Kidney (tissue), 14 donors: ENCODE measurements around the gene GRIN1. TPM values are rescaled to one million over a fixed set of nuclear protein-coding genes. Genes with fewer than 3 reads are reported as not detected.

Experiments used
- DNase-seq, 5 donors: peaks; one replicate each; pipeline ENCODE4 v3.0.0-alpha.2; 2013 to 2020
- FAIRE-seq: peaks from 2 replicates; lab custom pipeline; 2012; peaks lifted over from hg19 to GRCh38; lab: Jason Lieb, UNC
- H3K27ac ChIP-seq, 2 donors: one replicate each; pipeline ENCODE4 v1.7.0; 2013; ENCODE audit warnings: low read depth in 2 of 2, low read length in 2 of 2, inconsistent platforms in 1 of 2
- H3K27me3 ChIP-seq: one replicate; pipeline ENCODE4 v1.7.1; 2013; ENCODE audit warnings: low read length, inconsistent platforms; ENCODE audit not compliant: control insufficient read depth, insufficient read depth
- H3K36me3 ChIP-seq, 3 donors: one replicate each; pipeline versions ENCODE4 v1.7.0 to v1.7.1; 2013; ENCODE audit warnings: low read length in 3 of 3, control low read depth in 1 of 3, inconsistent platforms in 1 of 3; ENCODE audit not compliant: insufficient read depth in 3 of 3, control insufficient read depth in 2 of 3
- H3K4me1 ChIP-seq, 3 donors: one replicate each; pipeline versions ENCODE4 v1.7.0 to v1.7.1; 2013; ENCODE audit warnings: low read length in 3 of 3, inconsistent platforms in 1 of 3, low read depth in 1 of 3; ENCODE audit not compliant: control insufficient read depth in 2 of 3, insufficient read depth in 2 of 3
- H3K4me3 ChIP-seq, 3 donors: one replicate each; pipeline versions ENCODE4 v1.7.0 to v1.8.1; 2013; ENCODE audit warnings: low read length in 3 of 3, control low read depth in 1 of 3, inconsistent platforms in 1 of 3
- H3K9ac ChIP-seq, 3 donors: one replicate each; pipeline versions ENCODE4 v1.7.0 to v1.7.1; 2013; ENCODE audit warnings: low read length in 3 of 3, control low read depth in 1 of 3, inconsistent platforms in 1 of 3
- H3K9me3 ChIP-seq, 3 donors: one replicate each; pipeline versions ENCODE4 v1.7.0 to v1.7.1; 2013; ENCODE audit warnings: low read length in 3 of 3, control low read depth in 1 of 3, inconsistent platforms in 1 of 3; ENCODE audit not compliant: control insufficient read depth in 2 of 3, insufficient read depth in 1 of 3
- intact Hi-C: fragments of 100-400 bp; cut with DNase I; formaldehyde crosslinking; loops from one replicate; pipeline ENCODE4 v1.11.1; 2022
- polyA plus RNA-seq: library from polyadenylated mRNA; stranded (reverse); fragments of 350-450 nt; fragmentation: Illumina TruSeq; extraction: RNeasy Lipid Tissue Mini Kit (QIAGEN cat#74804); gene quantifications from one replicate; pipeline ENCODE4 v1.2.3, GENCODE V29; 2014; ENCODE audit warnings: low read depth, low replicate concordance; ENCODE audit not compliant: insufficient read depth
- total RNA-seq: library from RNA; stranded (reverse); fragmentation: NEBNext Ultra II Directional; extraction: Animal tissue kit (Norgen Biotek cat#: 25700); gene quantifications from one replicate; pipeline ENCODE4 v1.2.1, GENCODE V29; 2021
- TF ChIP-seq, protein P1 (sequence below): IDR thresholded peaks from 3 replicates; pipeline ENCODE4 v1.5.1; 2012; ENCODE audit warnings: mild to moderate bottlenecking, moderate library complexity, borderline replicate concordance; ENCODE audit not compliant: insufficient read depth; ENCODE audit errors: extremely low read depth
- donor health status: control.
- donor health status: control.
- donor health status: control.
- donor health status: control.
- donor health status: control.
- donor health status: DM: yes; HTN: yes; CAD: no.
- donor health status: Normal renal cell carcinoma (clear cell type).

Gene GRIN1
- total and polyA plus RNA-seq, 2 donors from 2014 or later, result 0.47 TPM; not detected in 1

DNA sequence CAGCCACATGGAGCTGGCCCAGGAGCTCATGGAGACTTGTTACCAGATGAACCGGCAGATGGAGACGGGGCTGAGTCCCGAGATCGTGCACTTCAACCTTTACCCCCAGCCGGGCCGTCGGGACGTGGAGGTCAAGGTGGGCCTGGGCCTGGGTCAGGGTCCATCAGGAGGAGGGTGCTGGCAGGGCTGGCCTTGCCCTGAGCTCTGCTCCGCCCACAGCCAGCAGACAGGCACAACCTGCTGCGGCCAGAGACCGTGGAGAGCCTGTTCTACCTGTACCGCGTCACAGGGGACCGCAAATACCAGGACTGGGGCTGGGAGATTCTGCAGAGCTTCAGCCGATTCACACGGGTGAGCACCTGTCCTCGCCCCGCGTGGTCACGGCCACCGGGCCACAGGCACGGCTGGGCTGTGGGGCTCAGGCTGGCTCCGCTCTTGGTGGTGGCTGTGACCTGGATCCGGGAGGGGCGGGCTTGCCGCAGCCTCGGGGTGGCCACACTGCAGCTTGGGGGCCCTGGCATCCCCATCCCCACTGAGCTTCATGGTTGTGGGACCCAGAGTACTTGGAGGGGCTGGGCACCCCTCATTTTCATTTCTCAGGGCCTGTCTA, 31.5 kb upstream of the GRIN1 start:
- TF ChIP-seq, protein P1, sequence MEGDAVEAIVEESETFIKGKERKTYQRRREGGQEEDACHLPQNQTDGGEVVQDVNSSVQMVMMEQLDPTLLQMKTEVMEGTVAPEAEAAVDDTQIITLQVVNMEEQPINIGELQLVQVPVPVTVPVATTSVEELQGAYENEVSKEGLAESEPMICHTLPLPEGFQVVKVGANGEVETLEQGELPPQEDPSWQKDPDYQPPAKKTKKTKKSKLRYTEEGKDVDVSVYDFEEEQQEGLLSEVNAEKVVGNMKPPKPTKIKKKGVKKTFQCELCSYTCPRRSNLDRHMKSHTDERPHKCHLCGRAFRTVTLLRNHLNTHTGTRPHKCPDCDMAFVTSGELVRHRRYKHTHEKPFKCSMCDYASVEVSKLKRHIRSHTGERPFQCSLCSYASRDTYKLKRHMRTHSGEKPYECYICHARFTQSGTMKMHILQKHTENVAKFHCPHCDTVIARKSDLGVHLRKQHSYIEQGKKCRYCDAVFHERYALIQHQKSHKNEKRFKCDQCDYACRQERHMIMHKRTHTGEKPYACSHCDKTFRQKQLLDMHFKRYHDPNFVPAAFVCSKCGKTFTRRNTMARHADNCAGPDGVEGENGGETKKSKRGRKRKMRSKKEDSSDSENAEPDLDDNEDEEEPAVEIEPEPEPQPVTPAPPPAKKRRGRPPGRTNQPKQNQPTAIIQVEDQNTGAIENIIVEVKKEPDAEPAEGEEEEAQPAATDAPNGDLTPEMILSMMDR, result no peak
- FAIRE-seq (no peak), DNase-seq (no peak)
- H3K36me3 ChIP-seq, result peaks cover 13 to 25% (median 22%) of the 10 kb centered on the region in 3 donors
- H3K9ac ChIP-seq, result no peak overlapping the region
- intact Hi-C loops, result no loop called here
- no peaks in the 10 kb centered on the region for H3K27me3 ChIP-seq
- H3K9me3 ChIP-seq, result no peaks in the 10 kb centered on the region
- no peak overlapping the region for H3K4me3 ChIP-seq
- H3K4me1 ChIP-seq, result no peaks in the 10 kb centered on the region
- H3K27ac ChIP-seq, result no peak overlapping the region

DNA sequence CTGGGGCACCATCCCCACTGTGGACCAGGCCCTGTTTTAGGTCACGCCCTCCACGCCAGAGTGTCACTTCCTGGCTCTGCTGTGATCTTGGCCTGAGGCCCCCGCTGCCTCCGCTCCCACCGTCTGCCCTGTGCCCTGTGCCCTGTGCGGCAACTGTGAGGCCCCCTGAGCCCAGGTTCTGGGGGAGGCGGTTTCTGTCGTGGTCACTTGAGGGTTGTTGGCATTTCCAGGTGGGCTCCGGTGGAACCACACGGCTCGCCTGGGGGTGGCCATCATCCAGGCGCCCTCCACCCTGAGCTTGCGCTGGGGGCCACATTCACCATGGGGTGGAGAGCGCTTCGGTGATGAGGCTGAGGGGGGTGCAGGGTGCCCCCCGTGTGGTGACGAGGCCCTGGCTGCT, 31.0 kb upstream of the GRIN1 start:
- H3K9ac ChIP-seq, result no peak overlapping the region
- TF ChIP-seq, protein P1, result no peak
- H3K27me3 ChIP-seq, result peaks cover 2% of the 10 kb centered on the region
- no peaks in the 10 kb centered on the region for H3K9me3 ChIP-seq
- peaks cover 9 to 19% (median 16%) of the 10 kb centered on the region in 3 donors for H3K36me3 ChIP-seq
- no peak overlapping the region for H3K4me3 ChIP-seq
- no peaks in the 10 kb centered on the region for H3K4me1 ChIP-seq
- DNase-seq (no peak), FAIRE-seq (no peak)
- no peak overlapping the region for H3K27ac ChIP-seq
- intact Hi-C loops, result no loop called here

DNA sequence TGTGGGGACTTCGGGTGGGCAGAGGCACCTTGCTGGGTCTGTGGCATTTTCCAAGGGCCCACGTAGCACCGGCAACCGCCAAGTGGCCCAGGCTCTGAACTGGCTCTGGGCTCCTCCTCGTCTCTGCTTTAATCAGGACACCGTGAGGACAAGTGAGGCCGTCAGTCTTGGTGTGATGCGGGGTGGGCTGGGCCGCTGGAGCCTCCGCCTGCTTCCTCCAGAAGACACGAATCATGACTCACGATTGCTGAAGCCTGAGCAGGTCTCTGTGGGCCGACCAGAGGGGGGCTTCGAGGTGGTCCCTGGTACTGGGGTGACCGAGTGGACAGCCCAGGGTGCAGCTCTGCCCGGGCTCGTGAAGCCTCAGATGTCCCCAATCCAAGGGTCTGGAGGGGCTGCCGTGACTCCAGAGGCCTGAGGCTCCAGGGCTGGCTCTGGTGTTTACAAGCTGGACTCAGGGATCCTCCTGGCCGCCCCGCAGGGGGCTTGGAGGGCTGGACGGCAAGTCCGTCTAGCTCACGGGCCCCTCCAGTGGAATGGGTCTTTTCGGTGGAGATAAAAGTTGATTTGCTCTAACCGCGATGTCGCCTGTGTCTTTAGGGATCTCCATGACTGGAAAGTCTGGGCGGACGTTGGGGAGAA, 30.2 kb upstream of the GRIN1 start:
- Histone ChIP-seq H3K4me1 (no peaks in the 10 kb centered on the region), H3K27me3 (peaks cover 6% of the 10 kb centered on the region), H3K9me3 (no peaks in the 10 kb centered on the region), H3K36me3 (peaks cover 3 to 12% (median 9%) of the 10 kb centered on the region in 3 donors), H3K27ac (no peak overlapping the region), H3K9ac (no peak overlapping the region), H3K4me3 (no peak overlapping the region)
- intact Hi-C loops, result no loop called here
- FAIRE-seq, result no peak
- TF ChIP-seq, protein P1, result no peak
- no peak for DNase-seq
